ENCODE results near the gene CENPA. TPM values are rescaled to one million over a fixed set of nuclear protein-coding genes. Genes with fewer than 3 reads are reported as not detected.
A peak's percentile ranks its signal among the peaks of the same experiment; 100 is the strongest.

Gene CENPA
- total and polyA plus RNA-seq, 2 of the 13 experiments (the other 11 are each of a cell fraction or from before 2014, with no cell fraction given), result 28.5 to 38.5 TPM

DNA sequence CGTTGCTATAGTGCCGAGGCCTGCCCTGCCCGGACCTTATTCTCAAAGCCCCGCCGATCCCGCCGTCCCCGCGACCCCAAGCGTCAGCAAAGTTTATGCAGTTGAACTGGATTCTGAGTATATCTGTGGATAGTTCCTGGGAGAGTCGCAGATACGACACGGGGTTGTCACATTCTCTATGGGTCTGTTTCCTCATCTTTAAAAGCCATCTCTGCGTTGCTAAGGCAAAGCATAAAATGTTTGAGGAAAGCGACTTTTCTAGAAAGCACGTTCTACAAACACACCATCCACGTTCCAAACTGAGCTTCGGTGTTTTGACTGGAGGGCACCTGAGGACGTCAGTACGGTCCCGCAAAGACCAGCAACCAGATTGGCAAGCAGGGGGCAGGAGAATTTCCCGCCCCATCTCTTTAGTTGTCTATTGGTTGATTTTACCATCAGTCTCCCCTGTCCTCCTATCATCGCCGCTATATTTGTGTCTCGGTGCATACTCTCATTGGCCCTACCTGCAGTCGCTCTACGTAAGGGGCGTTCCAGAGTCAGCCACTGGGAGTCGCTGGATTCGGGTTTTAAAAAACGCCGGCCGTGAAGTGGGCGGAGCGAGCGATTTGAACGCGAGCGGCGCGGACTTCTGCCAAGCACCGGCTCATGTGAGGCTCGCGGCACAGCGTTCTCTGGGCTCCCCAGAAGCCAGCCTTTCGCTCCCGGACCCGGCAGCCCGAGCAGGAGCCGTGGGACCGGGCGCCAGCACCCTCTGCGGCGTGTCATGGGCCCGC lies at the start of gene CENPA (continued):
- 0 out of 2 replicates have a peak, but pooled peaks have one; percentile 71 for TF ChIP-seq ZNF773 (CRISPR knock-in tag; IDR thresholded peaks at IDR 0.05; ENCODE audit: borderline replicate concordance)
- TF ChIP-seq RXRA (CRISPR knock-in tag; IDR thresholded peaks at IDR 0.05), result peak; percentile 95
- TF ChIP-seq, protein P1, sequence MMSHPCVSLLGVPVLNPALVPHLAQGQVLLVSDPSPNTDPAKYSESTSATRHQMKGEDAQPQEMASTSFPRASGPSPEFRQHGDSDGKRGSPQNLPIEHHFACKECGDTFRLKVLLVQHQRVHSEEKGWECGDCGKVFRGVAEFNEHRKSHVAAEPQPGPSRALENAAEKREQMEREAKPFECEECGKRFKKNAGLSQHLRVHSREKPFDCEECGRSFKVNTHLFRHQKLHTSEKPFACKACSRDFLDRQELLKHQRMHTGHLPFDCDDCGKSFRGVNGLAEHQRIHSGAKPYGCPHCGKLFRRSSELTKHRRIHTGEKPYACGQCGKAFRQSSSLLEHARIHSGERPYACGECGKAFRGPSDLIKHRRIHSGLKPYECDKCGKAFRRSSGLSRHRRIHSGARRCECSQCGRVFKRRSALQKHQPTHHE (CRISPR knock-in tag; IDR thresholded peaks at IDR 0.05; ENCODE audit: borderline replicate concordance), result peak; percentile 86; the same call in 1 of the 2 replicates
- no peak for TF ChIP-seq MTF2 (CRISPR knock-in tag; IDR thresholded peaks at IDR 0.05; ENCODE audit: borderline replicate concordance)
- TF ChIP-seq NFKB2 (CRISPR knock-in tag; IDR thresholded peaks at IDR 0.05; ENCODE audit: borderline replicate concordance), result peak; percentile 95; the same call in 1 of the 2 replicates
- peak; percentile 24; the same call in 1 of the 2 replicates for TF ChIP-seq ZFX (CRISPR knock-in tag; IDR thresholded peaks at IDR 0.05; ENCODE audit: low read depth)
- TF ChIP-seq TCF7L2 (IDR thresholded peaks at IDR 0.05; ENCODE audit: low read depth, low read length), result no peak
- TF ChIP-seq, protein P2, sequence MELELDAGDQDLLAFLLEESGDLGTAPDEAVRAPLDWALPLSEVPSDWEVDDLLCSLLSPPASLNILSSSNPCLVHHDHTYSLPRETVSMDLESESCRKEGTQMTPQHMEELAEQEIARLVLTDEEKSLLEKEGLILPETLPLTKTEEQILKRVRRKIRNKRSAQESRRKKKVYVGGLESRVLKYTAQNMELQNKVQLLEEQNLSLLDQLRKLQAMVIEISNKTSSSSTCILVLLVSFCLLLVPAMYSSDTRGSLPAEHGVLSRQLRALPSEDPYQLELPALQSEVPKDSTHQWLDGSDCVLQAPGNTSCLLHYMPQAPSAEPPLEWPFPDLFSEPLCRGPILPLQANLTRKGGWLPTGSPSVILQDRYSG (CRISPR knock-in tag; IDR thresholded peaks at IDR 0.05), result peak; percentile 77; the same call in 1 of the 2 replicates
- peak; percentile 82 for TF ChIP-seq MED1 (CRISPR knock-in tag; IDR thresholded peaks at IDR 0.05)
- 0 out of 2 replicates have a peak, but pooled peaks have one; percentile 33 for TF ChIP-seq SP1 (IDR thresholded peaks at IDR 0.05)
- TF ChIP-seq SP1 (CRISPR knock-in tag; IDR thresholded peaks at IDR 0.05), result peak; percentile 94
- TF ChIP-seq POGZ (CRISPR knock-in tag; IDR thresholded peaks at IDR 0.05), result peak; percentile 92
- TF ChIP-seq, protein P3, sequence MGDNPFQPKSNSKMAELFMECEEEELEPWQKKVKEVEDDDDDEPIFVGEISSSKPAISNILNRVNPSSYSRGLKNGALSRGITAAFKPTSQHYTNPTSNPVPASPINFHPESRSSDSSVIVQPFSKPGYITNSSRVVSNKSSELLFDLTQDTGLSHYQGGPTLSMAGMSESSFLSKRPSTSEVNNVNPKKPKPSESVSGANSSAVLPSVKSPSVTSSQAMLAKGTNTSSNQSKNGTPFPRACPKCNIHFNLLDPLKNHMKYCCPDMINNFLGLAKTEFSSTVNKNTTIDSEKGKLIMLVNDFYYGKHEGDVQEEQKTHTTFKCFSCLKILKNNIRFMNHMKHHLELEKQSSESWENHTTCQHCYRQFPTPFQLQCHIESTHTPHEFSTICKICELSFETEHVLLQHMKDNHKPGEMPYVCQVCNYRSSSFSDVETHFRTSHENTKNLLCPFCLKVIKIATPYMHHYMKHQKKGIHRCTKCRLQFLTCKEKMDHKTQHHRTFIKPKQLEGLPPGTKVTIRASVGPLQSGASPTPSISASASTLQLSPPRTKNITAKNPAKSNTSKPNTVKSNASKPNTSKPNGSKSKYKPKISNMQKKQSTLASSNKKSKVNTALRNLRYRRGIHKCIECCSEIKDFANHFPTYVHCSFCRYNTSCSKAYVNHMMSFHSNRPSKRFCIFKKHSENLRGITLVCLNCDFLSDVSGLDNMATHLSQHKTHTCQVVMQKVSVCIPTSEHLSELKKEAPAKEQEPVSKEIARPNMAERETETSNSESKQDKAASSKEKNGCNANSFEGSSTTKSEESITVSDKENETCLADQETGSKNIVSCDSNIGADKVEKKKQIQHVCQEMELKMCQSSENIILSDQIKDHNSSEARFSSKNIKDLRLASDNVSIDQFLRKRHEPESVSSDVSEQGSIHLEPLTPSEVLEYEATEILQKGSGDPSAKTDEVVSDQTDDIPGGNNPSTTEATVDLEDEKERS (CRISPR knock-in tag; IDR thresholded peaks at IDR 0.05), result peak; percentile 98
- peak; percentile 93; the same call in 1 of the 2 replicates for TF ChIP-seq ZNF567 (CRISPR knock-in tag; IDR thresholded peaks at IDR 0.05; ENCODE audit: borderline replicate concordance)
- TF ChIP-seq, protein P4, sequence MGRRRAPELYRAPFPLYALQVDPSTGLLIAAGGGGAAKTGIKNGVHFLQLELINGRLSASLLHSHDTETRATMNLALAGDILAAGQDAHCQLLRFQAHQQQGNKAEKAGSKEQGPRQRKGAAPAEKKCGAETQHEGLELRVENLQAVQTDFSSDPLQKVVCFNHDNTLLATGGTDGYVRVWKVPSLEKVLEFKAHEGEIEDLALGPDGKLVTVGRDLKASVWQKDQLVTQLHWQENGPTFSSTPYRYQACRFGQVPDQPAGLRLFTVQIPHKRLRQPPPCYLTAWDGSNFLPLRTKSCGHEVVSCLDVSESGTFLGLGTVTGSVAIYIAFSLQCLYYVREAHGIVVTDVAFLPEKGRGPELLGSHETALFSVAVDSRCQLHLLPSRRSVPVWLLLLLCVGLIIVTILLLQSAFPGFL (CRISPR knock-in tag; IDR thresholded peaks at IDR 0.05), result no peak
- no peak for TF ChIP-seq ZBTB21 (CRISPR knock-in tag; IDR thresholded peaks at IDR 0.05)
- TF ChIP-seq, protein P5, sequence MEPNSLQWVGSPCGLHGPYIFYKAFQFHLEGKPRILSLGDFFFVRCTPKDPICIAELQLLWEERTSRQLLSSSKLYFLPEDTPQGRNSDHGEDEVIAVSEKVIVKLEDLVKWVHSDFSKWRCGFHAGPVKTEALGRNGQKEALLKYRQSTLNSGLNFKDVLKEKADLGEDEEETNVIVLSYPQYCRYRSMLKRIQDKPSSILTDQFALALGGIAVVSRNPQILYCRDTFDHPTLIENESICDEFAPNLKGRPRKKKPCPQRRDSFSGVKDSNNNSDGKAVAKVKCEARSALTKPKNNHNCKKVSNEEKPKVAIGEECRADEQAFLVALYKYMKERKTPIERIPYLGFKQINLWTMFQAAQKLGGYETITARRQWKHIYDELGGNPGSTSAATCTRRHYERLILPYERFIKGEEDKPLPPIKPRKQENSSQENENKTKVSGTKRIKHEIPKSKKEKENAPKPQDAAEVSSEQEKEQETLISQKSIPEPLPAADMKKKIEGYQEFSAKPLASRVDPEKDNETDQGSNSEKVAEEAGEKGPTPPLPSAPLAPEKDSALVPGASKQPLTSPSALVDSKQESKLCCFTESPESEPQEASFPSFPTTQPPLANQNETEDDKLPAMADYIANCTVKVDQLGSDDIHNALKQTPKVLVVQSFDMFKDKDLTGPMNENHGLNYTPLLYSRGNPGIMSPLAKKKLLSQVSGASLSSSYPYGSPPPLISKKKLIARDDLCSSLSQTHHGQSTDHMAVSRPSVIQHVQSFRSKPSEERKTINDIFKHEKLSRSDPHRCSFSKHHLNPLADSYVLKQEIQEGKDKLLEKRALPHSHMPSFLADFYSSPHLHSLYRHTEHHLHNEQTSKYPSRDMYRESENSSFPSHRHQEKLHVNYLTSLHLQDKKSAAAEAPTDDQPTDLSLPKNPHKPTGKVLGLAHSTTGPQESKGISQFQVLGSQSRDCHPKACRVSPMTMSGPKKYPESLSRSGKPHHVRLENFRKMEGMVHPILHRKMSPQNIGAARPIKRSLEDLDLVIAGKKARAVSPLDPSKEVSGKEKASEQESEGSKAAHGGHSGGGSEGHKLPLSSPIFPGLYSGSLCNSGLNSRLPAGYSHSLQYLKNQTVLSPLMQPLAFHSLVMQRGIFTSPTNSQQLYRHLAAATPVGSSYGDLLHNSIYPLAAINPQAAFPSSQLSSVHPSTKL (CRISPR knock-in tag; IDR thresholded peaks at IDR 0.05), result peak; percentile 83

Data from HepG2 (cell line).